Measurements from ENCODE around the gene GPATCH3. TPM values are rescaled to one million over a fixed set of nuclear protein-coding genes. Genes with fewer than 3 reads are reported as not detected.

The GPATCH3 gene
- total RNA-seq, 1 donor from 2014 or later = 12.1 TPM

DNA sequence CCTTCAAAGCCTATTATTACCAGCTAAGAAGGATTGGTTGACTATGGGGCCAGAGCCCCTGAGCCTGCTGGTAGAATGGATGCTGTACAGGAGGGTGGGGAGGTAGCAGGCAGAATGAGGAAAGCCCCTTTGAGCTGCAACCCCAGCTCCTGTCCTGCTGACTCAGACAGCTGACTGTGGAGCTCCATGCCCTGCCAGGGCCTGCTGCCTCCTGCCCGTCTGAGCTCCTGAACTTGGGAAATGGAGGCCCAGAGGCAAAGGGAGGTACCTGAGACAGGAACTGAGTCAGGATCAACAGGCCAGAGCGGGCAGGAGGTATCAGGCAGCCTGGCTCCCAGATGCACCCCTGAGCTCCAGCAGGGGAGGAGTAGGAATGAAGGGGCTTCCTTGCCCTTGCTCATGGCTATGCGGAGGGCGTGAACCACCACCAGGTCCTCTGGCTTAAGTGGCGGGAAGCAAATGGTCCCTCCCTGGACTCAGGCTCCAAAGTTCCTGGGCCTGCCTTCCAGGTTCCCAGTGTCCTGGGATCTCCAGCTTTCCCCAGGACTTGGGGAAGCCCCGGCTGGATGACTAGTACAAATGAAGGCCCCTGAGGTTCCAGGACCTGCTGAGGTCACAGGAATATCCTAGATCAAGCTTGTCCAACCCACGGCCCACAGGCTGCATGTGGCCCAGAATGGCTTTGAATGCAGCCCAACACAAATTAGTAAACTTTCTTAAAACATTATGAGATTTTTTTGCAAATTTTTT is 41.2 kb downstream of the GPATCH3 start:
- Histone ChIP-seq H3K36me3 (ENCODE audit: control insufficient read depth, insufficient read depth, low read length) (no peaks in the 10 kb centered on the region), H3K4me3 (ENCODE audit: low read depth, low read length) (no peak overlapping the region), H3K27me3 (ENCODE audit: control insufficient read depth, insufficient read depth, low read length) (no peaks in the 10 kb centered on the region)
- no peak for DNase-seq (ENCODE audit: low read depth)
- no peak for TF ChIP-seq CTCF (IDR thresholded peaks at IDR 0.05; ENCODE audit: insufficient read depth, low read length, poor library complexity, severe bottlenecking)

- no peak for TF ChIP-seq CTCF (IDR thresholded peaks at IDR 0.05; ENCODE audit: insufficient read depth, low read length, poor library complexity, severe bottlenecking)
- no peak for DNase-seq (ENCODE audit: low read depth)
- H3K27me3 ChIP-seq (ENCODE audit: control insufficient read depth, insufficient read depth, low read length) = no peaks in the 10 kb centered on the region
- H3K36me3 ChIP-seq (ENCODE audit: control insufficient read depth, insufficient read depth, low read length) = no peaks in the 10 kb centered on the region
- no peak overlapping the region for H3K4me3 ChIP-seq (ENCODE audit: low read depth, low read length)
Observed at GRCh38 chr1:26858160-26858559, 42.1 kb downstream of the GPATCH3 start.

DNA sequence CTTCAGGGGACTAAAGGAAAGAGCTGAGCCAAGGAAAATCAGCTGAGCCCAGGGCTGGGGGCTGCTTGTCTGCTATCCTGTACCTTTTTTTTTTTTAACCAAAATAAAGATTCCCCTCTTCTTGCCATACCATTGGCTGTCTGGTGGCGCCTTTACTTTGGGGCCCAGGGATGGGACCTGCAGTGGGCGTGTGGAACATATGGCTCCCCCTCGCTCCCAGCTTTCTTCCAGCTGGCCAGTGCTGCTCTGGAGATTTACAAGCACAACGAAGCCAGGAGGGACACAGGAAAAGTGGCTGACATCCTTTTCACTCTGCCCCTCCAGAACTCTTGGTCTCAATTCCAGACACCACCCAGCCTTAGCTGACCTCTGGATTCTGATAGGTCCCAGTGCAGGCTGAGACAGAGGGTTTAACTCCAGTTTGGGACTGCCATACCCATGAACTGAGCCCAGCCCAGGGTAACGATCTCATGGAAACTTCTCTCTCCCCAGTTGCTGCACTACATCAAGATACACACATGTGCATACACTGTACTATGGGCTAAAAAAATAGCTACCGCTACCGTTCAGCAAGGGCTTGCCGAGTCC is 42.7 kb downstream of the GPATCH3 start:
- Histone ChIP-seq H3K36me3 (ENCODE audit: control insufficient read depth, insufficient read depth, low read length) (no peaks in the 10 kb centered on the region), H3K4me3 (ENCODE audit: low read depth, low read length) (no peak overlapping the region), H3K27me3 (ENCODE audit: control insufficient read depth, insufficient read depth, low read length) (no peaks in the 10 kb centered on the region)
- TF ChIP-seq CTCF (IDR thresholded peaks at IDR 0.05; ENCODE audit: insufficient read depth, low read length, poor library complexity, severe bottlenecking) = no peak
- DNase-seq (ENCODE audit: low read depth) = no peak

DNA sequence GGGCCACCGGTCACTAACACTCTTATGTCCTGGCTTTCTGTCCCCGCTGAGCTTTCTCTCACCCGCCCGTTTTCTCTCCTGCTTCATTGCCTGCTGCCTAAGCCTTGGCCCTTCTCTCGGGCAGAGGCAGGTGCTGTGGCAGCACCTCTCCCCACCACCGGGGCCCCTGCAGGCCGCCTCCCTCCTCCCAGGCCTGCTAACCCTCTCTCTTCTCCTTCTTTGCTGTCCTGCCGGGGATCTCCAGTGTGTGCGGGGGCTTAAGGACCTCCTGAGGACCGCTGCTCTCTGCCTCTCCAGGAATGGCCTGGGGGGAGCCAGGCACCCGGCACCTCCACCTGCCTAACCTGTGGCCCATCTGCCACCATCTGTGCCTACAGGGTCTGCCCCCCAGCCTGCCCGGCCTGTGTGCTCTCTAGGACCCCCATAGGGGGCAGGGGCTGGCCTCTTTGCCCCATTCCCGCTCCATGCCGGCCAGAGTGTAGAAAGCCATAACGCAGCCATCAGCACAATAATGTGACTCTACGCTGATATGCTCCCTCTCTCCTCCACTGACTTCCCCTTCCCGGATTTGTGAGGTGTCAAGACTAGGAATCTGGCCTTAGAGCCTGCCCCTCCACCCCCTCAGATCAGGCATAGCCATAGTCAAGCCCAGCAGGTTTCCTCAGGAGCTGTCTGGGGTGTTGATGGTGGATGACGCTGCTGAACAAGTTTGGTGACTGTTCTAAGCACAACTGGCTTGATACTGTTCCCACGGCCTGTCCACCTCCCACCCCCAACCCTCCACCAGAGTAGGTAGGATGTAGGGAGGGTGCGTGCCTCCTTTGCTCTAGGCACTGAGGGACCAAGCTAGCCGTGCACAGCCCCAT is 43.4 kb downstream of the GPATCH3 start:
- TF ChIP-seq CTCF (IDR thresholded peaks at IDR 0.05; ENCODE audit: insufficient read depth, low read length, poor library complexity, severe bottlenecking) = no peak
- Histone ChIP-seq H3K4me3 (ENCODE audit: low read depth, low read length) (no peak overlapping the region), H3K27me3 (ENCODE audit: control insufficient read depth, insufficient read depth, low read length) (no peaks in the 10 kb centered on the region), H3K36me3 (ENCODE audit: control insufficient read depth, insufficient read depth, low read length) (no peaks in the 10 kb centered on the region)
- no peak for DNase-seq (ENCODE audit: low read depth)

DNA sequence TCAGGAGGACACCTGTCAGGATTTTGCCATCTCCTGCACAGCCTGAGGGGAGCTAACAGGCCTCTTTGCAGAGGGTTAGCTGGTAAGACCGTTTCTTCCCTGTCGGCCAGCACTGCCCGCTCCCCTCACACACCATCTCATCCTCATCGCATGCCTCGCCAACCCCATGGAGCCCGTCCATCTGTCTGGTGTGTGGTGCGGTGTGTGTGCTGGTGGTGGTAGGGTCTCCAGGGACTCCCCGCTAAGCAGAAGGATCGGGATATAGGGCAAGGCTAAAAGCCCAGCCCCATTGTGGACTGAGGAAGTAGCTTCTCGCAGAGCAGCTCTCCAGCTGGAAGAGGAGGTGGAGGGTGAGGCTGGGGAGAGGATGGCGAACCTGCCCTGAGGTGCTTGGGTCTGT is 44.1 kb downstream of the GPATCH3 start:
- TF ChIP-seq CTCF (IDR thresholded peaks at IDR 0.05; ENCODE audit: insufficient read depth, low read length, poor library complexity, severe bottlenecking) = no peak
- Histone ChIP-seq H3K36me3 (ENCODE audit: control insufficient read depth, insufficient read depth, low read length) (peaks cover 2% of the 10 kb centered on the region), H3K4me3 (ENCODE audit: low read depth, low read length) (no peak overlapping the region), H3K27me3 (ENCODE audit: control insufficient read depth, insufficient read depth, low read length) (no peaks in the 10 kb centered on the region)
- no peak for DNase-seq (ENCODE audit: low read depth)
